ENCODE measurements around the gene AUNIP. TPM values are rescaled to one million over a fixed set of nuclear protein-coding genes. Genes with fewer than 3 reads are reported as not detected.
A peak's percentile ranks its signal among the peaks of the same experiment; 100 is the strongest.

Gene AUNIP
- total RNA-seq, 1 donor from 2014 or later: 7.2 TPM

GRCh38 chr1:25799352-25799934 is 59.8 kb downstream of the AUNIP start:
- no peaks in the 10 kb centered on the region for H3K9me3 Mint-ChIP-seq

DNA sequence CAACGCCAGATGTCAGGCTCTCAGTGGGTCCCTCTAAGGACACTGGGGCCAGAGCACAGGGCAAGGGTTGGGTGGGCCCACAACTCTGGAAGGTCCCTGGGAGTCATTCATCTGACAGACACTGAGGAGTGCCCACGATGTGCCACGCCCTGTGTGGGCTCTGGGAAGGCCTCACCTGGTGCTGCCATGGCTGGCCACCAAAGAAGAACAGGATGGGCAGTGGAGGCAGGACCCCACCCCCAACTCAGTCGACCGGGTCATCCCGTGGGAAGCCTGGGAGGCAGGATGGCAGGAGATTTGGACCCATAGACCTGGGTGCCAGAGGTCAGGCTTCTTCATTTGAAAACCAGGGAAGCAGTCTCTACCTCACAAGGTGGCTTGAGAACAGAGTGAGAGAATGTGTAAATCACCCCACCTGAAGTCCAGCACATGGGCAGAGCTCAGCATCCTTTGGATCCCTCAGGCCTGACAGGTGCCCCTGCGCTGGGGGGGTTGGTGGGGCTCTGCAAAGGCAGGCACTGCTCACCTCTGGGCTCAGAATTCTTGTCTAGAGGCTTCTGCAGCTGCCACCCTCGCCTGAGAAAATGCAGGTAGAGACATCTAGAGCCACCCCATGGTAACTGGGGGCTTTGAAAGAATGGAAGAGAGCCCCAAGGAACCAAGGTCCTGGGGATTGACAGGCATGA is 60.4 kb downstream of the AUNIP start:
- Mint-ChIP-seq H3K4me3 (peak overlapping the region; percentile 80), H3K36me3 (no peaks in the 10 kb centered on the region), H3K27me3 (peaks cover 7% of the 10 kb centered on the region), H3K9me3 (no peaks in the 10 kb centered on the region), H3K4me1 (ENCODE audit: unreplicated experiment) (peaks cover 26% of the 10 kb centered on the region), H3K27ac (peak overlapping the region; percentile 59)
- DNase-seq (ENCODE audit: extremely low spot score, unreplicated experiment): no peak
- TF ChIP-seq, protein P1, sequence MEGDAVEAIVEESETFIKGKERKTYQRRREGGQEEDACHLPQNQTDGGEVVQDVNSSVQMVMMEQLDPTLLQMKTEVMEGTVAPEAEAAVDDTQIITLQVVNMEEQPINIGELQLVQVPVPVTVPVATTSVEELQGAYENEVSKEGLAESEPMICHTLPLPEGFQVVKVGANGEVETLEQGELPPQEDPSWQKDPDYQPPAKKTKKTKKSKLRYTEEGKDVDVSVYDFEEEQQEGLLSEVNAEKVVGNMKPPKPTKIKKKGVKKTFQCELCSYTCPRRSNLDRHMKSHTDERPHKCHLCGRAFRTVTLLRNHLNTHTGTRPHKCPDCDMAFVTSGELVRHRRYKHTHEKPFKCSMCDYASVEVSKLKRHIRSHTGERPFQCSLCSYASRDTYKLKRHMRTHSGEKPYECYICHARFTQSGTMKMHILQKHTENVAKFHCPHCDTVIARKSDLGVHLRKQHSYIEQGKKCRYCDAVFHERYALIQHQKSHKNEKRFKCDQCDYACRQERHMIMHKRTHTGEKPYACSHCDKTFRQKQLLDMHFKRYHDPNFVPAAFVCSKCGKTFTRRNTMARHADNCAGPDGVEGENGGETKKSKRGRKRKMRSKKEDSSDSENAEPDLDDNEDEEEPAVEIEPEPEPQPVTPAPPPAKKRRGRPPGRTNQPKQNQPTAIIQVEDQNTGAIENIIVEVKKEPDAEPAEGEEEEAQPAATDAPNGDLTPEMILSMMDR (conservative IDR thresholded peaks at IDR 0.05): no peak

More at GRCh38 chr1:25799352-25799934, 59.8 kb downstream of the AUNIP start:
- Mint-ChIP-seq H3K27ac (peak overlapping the region; percentile 36), H3K4me1 (ENCODE audit: unreplicated experiment) (peaks cover 32% of the 10 kb centered on the region), H3K36me3 (no peaks in the 10 kb centered on the region), H3K4me3 (peak overlapping the region; percentile 80), H3K27me3 (peaks cover 7% of the 10 kb centered on the region)
- DNase-seq (ENCODE audit: extremely low spot score, unreplicated experiment): no peak
- TF ChIP-seq, protein P1 (conservative IDR thresholded peaks at IDR 0.05): no peak

GRCh38 chr1:25797939-25798338 is 61.3 kb downstream of the AUNIP start:
- Mint-ChIP-seq H3K27ac (peak overlapping the region; percentile 59), H3K4me3 (no peak overlapping the region), H3K36me3 (no peaks in the 10 kb centered on the region), H3K4me1 (ENCODE audit: unreplicated experiment) (peaks cover 24% of the 10 kb centered on the region), H3K9me3 (no peaks in the 10 kb centered on the region), H3K27me3 (peaks cover 7% of the 10 kb centered on the region)
- no peak for DNase-seq (ENCODE audit: extremely low spot score, unreplicated experiment)
- TF ChIP-seq, protein P1 (conservative IDR thresholded peaks at IDR 0.05): peak; percentile 64

DNA sequence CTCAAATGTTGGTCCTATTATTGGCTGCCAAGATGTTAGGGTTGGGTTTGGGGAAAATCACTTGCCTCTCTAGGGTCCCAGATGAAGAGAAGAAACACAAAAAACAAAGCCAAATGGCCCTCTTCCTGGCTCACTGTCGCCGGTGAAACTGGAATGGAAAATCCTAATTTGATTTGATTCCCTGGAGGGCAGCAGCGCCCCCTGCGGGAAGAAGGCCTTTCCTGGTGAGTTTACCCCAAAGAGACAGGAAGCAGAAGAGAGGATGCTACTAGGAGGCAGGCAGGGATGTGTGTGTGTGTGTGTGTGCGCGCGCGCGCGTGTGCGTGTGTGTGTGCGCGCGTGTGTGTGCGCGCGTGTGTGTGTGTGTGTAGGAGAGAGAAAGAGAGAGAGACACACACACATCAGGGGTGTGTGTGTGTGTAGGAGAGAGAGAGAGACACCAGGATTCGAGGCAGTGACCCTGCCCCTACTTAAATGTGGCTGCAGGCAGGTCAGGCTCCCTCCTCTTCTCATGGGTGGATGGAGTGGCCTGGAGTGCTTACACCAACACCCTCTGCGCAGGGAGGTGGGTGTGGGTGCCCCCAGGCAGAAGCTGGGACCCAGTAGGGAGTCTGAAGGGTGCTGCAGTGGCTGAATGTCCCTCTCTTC is 62.3 kb downstream of the AUNIP start:
- Mint-ChIP-seq H3K4me1 (ENCODE audit: unreplicated experiment) (peaks cover 25% of the 10 kb centered on the region), H3K27ac (peak overlapping the region; percentile 68), H3K9me3 (no peaks in the 10 kb centered on the region), H3K27me3 (peaks cover 7% of the 10 kb centered on the region), H3K4me3 (peak overlapping the region; percentile 76), H3K36me3 (no peaks in the 10 kb centered on the region)
- DNase-seq (ENCODE audit: extremely low spot score, unreplicated experiment): peak; percentile 86
- TF ChIP-seq, protein P1 (conservative IDR thresholded peaks at IDR 0.05): peak; percentile 87

DNA sequence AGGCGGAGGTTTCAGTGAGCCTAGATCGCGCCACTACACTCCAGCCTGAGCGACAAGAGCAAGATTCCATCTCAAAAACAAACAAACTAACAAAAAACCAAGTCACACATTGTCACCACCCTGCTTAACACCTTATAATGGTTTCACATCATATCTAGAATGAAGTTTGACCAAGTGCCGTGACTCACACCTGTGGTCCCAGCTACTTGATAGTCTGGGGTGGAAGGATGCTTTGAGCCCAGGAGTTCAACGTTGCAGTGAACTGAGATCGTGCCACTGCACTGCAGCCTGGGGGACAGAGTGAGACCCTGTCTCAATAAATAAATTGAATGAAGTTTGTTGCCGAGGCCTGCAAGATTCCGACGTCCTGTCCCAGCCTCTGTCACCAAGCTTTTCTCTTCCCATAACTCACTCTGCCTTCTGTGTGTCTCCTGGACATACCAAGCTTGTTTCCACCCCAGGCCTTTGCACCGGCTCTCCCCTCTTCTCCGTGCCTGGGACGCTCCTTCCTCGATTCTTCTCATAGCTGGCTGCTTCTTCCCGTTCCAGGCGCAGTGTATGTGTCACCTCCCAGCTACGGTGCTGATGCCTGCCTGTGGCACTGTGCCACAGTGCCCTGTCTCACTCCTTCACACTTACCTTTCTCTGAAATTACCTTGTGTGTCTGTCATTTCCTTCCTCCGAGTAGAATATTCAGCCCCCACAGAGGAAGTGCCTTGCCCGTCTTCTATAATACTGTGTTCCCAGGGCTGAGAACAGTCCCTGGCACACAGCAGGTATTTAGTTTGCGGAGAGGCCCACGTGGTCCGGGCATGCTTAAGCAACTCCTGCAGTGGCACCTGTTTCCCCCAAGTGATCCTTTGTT is 63.1 kb downstream of the AUNIP start:
- Mint-ChIP-seq H3K27ac (peak overlapping the region; percentile 14), H3K9me3 (no peaks in the 10 kb centered on the region), H3K36me3 (no peaks in the 10 kb centered on the region), H3K4me1 (ENCODE audit: unreplicated experiment) (peaks cover 32% of the 10 kb centered on the region), H3K27me3 (peaks cover 7% of the 10 kb centered on the region), H3K4me3 (no peak overlapping the region)
- no peak for DNase-seq (ENCODE audit: extremely low spot score, unreplicated experiment)
- TF ChIP-seq, protein P1 (conservative IDR thresholded peaks at IDR 0.05): no peak
